Caco-2 (cell line): ENCODE measurements around the gene CMBL. TPM values are rescaled to one million over a fixed set of nuclear protein-coding genes. Genes with fewer than 3 reads are reported as not detected.

ENCODE experiments used
- BruUV-seq: library from RNA; stranded (reverse); fragments of 400-500 nt; replicated peaks from 2 replicates; lab custom pipeline; 2021; lab: Mats Ljungman, UMichigan
- CTCF ChIA-PET: fragments of 300-600 bp; sonication (Branson Sonifier 250); formaldehyde crosslinking; loops from one replicate; lab custom pipeline; 2022; ENCODE audit warnings: antibody characterized with exemption; lab: Charles Lee
- POLR2A ChIA-PET: fragments of 300-600 bp; sonication (Branson Sonifier 250); formaldehyde crosslinking; loops from one replicate; lab custom pipeline; 2022; ENCODE audit warnings: antibody characterized with exemption; lab: Charles Lee
- DNase-seq, 2 experiments: peaks; one replicate each; pipeline versions ENCODE4 v3.0.0 to v3.0.0-alpha.2; 2020 to 2022
- H3K27me3 ChIP-seq: replicated peaks from 2 replicates; pipeline ENCODE4 v1.6.0; 2011; ENCODE audit warnings: low read length; ENCODE audit not compliant: control insufficient read depth, insufficient read depth
- H3K36me3 ChIP-seq: 2 replicates; pipeline ENCODE4 v1.5.1; 2011; ENCODE audit warnings: low read length; ENCODE audit not compliant: control insufficient read depth, insufficient read depth
- H3K4me1 ChIP-seq: fragments of 250-450 bp; sonication (Bioruptor Pico); 2 replicates; pipeline ENCODE4 v1.5.1; 2020; ENCODE audit warnings: mild to moderate bottlenecking
- H3K4me3 ChIP-seq: 2 replicates; pipeline ENCODE4 v1.5.1; 2011; ENCODE audit warnings: low read depth, mild to moderate bottlenecking, control low read depth, low read length
- H3K9me3 ChIP-seq: fragments of 250-450 bp; sonication (Bioruptor Pico); 2 replicates; pipeline ENCODE4 v1.5.1; 2020; ENCODE audit warnings: mild to moderate bottlenecking, moderate library complexity
- H3K27ac Mint-ChIP-seq: one replicate; pipeline ENCODE4 v1.8.0; 2022; ENCODE audit warnings: mixed read lengths; ENCODE audit not compliant: unreplicated experiment
- H3K27me3 Mint-ChIP-seq: one replicate; pipeline ENCODE4 v1.8.0; 2022; ENCODE audit warnings: mixed read lengths; ENCODE audit not compliant: insufficient read depth, unreplicated experiment
- H3K36me3 Mint-ChIP-seq: one replicate; pipeline ENCODE4 v1.8.0; 2022; ENCODE audit warnings: mild to moderate bottlenecking, mixed read lengths; ENCODE audit not compliant: insufficient read depth, unreplicated experiment
- H3K4me1 Mint-ChIP-seq: one replicate; pipeline ENCODE4 v1.8.0; 2022; ENCODE audit warnings: low read depth, mixed read lengths; ENCODE audit not compliant: unreplicated experiment
- H3K4me3 Mint-ChIP-seq: one replicate; pipeline ENCODE4 v1.8.0; 2022; ENCODE audit warnings: mild to moderate bottlenecking, moderate library complexity, mixed read lengths; ENCODE audit not compliant: unreplicated experiment
- H3K9me3 Mint-ChIP-seq: one replicate; pipeline ENCODE4 v1.8.0; 2022; ENCODE audit warnings: mixed read lengths; ENCODE audit not compliant: unreplicated experiment
- CTCF ChIP-seq, 2 experiments: fragments of 200-600 bp in 1 of 2; IDR thresholded peaks; 1 replicate in 1 of 2; 2 replicates in 1 of 2; pipeline versions ENCODE4 v1.5.1 to v1.8.0; 2011 to 2022; ENCODE audit warnings: antibody characterized with exemption in 1 of 2, control low read depth in 1 of 2, inconsistent platforms in 1 of 2, low read depth in 1 of 2, low read length in 1 of 2, mild to moderate bottlenecking in 1 of 2, moderate library complexity in 1 of 2; ENCODE audit not compliant: insufficient read depth in 1 of 2, severe bottlenecking in 1 of 2, unreplicated experiment in 1 of 2
- intact Hi-C: fragments of 100-400 bp; cut with micrococcal nuclease; formaldehyde crosslinking; loops from one replicate; pipeline ENCODE4 v1.10.0; 2022; ENCODE audit not compliant: unreplicated experiment
- total RNA-seq: library from RNA; stranded (reverse); gene quantifications from 2 replicates; pipeline ENCODE4 v1.2.3, GENCODE V29; 2022

CMBL gene
- total RNA-seq, 1 experiment from 2014 or later = 18.4 TPM

- Mint-ChIP-seq H3K27me3 (no peaks in the 10 kb centered on the region), H3K27ac (no peak overlapping the region), H3K4me1 (no peaks in the 10 kb centered on the region), H3K4me3 (no peak overlapping the region), H3K9me3 (no peaks in the 10 kb centered on the region), H3K36me3 (no peaks in the 10 kb centered on the region)
- no peak for TF ChIP-seq CTCF (IDR thresholded peaks at IDR 0.05; ENCODE audit: insufficient read depth in 1 of 2, low read depth in 1 of 2, low read length in 1 of 2, severe bottlenecking in 1 of 2, unreplicated experiment in 1 of 2)
- Histone ChIP-seq H3K36me3 (no peaks in the 10 kb centered on the region), H3K9me3 (no peaks in the 10 kb centered on the region), H3K4me1 (0 out of 2 replicates have a peak, but pooled peaks cover 3% of the 10 kb centered on the region), H3K27me3 (no peaks in the 10 kb centered on the region), H3K4me3 (no peak overlapping the region)
- DNase-seq = no peak
- ChIA-PET POLR2A (no interaction called here), CTCF (no interaction called here)
- no TSS peak for BruUV-seq
- intact Hi-C loops = no loop called here
Measured at GRCh38 chr5:10323588-10324488, 16.1 kb upstream of the CMBL start.

GRCh38 chr5:10321882-10322281 lies 14.2 kb upstream of the CMBL start:
- ChIA-PET POLR2A (no interaction called here), CTCF (no interaction called here)
- Mint-ChIP-seq H3K4me1 (no peaks in the 10 kb centered on the region), H3K36me3 (no peaks in the 10 kb centered on the region), H3K27ac (no peak overlapping the region), H3K27me3 (no peaks in the 10 kb centered on the region), H3K9me3 (no peaks in the 10 kb centered on the region), H3K4me3 (no peak overlapping the region)
- Histone ChIP-seq H3K4me3 (no peak overlapping the region), H3K9me3 (no peaks in the 10 kb centered on the region), H3K36me3 (no peaks in the 10 kb centered on the region), H3K4me1 (0 out of 2 replicates have a peak, but pooled peaks cover 3% of the 10 kb centered on the region), H3K27me3 (no peaks in the 10 kb centered on the region)
- intact Hi-C loops = no loop called here
- DNase-seq = no peak
- no peak for TF ChIP-seq CTCF (IDR thresholded peaks at IDR 0.05; ENCODE audit: insufficient read depth in 1 of 2, low read depth in 1 of 2, low read length in 1 of 2, severe bottlenecking in 1 of 2, unreplicated experiment in 1 of 2)
- no TSS peak for BruUV-seq

GRCh38 chr5:10320793-10321192 lies 13.1 kb upstream of the CMBL start:
- intact Hi-C loops = no loop called here
- Histone ChIP-seq H3K4me3 (no peak overlapping the region), H3K9me3 (no peaks in the 10 kb centered on the region), H3K27me3 (no peaks in the 10 kb centered on the region), H3K4me1 (0 out of 2 replicates have a peak, but pooled peaks cover 3% of the 10 kb centered on the region), H3K36me3 (no peaks in the 10 kb centered on the region)
- H3K4me1 Mint-ChIP-seq = no peaks in the 10 kb centered on the region
- POLR2A ChIA-PET = no interaction called here
- H3K9me3 Mint-ChIP-seq = no peaks in the 10 kb centered on the region
- H3K4me3 Mint-ChIP-seq = no peak overlapping the region
- CTCF ChIA-PET = no interaction called here
- H3K36me3 Mint-ChIP-seq = no peaks in the 10 kb centered on the region
- no peaks in the 10 kb centered on the region for H3K27me3 Mint-ChIP-seq
- no peak for TF ChIP-seq CTCF (IDR thresholded peaks at IDR 0.05; ENCODE audit: insufficient read depth in 1 of 2, low read depth in 1 of 2, low read length in 1 of 2, severe bottlenecking in 1 of 2, unreplicated experiment in 1 of 2)
- BruUV-seq = no TSS peak
- DNase-seq = no peak
- H3K27ac Mint-ChIP-seq = no peak overlapping the region
